Fibroblast of skin of right quadriceps (primary cell): ENCODE results near the gene ZFP36L1.

Source experiments
- DNase-seq: peaks from one replicate; pipeline ENCODE4 v3.0.0-alpha.2; 2013

ZFP36L1 gene

DNA sequence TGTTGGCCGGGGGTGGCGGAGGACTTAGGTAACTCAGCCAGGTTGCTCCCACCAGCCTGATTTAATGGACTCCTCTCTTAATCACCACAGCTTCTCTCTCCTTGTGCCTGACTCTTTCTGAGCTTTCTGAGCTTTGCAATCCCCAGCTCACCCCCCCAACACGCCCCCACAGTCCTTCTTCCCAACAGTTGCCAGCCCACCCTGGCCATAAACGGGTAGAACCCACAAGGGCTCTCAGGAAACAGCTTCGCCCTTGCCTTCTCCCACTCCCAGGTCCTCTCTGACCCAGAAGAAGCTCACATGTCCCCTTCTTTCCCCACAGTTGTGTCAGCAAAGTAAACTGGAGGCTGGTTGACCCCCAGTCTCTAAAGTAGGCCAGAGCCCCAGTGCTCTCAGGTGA lies 32.9 kb downstream of the ZFP36L1 start:
- no peak for DNase-seq

- no peak for DNase-seq
These were observed 33.8 kb downstream of the ZFP36L1 start for GRCh38 chr14:68759017-68759560.

- no peak for DNase-seq
These were observed 34.6 kb downstream of the ZFP36L1 start for GRCh38 chr14:68758301-68758700.

GRCh38 chr14:68757618-68758081 lies 35.2 kb downstream of the ZFP36L1 start:
- peak; percentile 51 for DNase-seq

- no peak for DNase-seq
These were observed 36.1 kb downstream of the ZFP36L1 start for GRCh38 chr14:68756734-68757133.

DNA sequence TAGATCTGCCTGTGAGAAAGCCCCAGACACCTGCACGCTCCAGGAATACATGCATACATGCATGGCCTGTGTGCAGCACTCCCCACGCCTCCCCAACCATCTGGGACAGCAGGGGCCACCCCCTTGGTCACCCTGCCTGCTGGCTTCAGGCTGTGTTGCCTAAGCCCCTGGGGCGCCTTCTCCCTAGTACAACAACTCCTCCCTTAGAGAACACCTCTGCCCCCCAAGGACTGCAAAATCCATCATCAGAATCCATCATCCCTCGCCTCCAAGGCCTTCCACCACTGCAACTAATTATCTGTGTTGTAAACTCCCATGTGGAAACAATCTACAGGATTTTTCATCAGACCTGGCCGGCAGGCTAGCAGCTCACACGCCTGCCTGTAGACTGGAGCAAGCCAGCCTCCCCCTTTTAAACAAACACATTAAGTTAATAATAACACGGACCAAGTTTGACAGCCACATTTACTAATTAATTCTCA lies 36.8 kb downstream of the ZFP36L1 start:
- DNase-seq, result peak; percentile 76

DNA sequence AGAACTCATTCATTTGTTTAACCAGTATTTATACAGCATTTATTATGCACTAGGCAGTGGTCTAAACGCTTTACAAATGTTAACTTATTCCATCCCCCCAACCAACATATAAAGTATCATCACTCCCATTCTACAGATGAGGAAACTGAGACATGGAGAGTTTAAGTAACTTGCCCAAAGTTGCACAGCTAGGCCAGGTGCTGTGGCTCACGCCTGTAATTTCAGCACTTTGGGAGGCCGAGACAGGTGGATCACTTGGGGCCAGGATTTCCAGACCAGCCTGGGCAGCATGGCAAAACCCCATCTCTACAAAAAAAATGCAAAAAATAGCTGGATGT lies 37.9 kb downstream of the ZFP36L1 start:
- DNase-seq, result no peak

GRCh38 chr14:68753690-68754089 lies 39.2 kb downstream of the ZFP36L1 start:
- DNase-seq, result peak; percentile 85

DNA sequence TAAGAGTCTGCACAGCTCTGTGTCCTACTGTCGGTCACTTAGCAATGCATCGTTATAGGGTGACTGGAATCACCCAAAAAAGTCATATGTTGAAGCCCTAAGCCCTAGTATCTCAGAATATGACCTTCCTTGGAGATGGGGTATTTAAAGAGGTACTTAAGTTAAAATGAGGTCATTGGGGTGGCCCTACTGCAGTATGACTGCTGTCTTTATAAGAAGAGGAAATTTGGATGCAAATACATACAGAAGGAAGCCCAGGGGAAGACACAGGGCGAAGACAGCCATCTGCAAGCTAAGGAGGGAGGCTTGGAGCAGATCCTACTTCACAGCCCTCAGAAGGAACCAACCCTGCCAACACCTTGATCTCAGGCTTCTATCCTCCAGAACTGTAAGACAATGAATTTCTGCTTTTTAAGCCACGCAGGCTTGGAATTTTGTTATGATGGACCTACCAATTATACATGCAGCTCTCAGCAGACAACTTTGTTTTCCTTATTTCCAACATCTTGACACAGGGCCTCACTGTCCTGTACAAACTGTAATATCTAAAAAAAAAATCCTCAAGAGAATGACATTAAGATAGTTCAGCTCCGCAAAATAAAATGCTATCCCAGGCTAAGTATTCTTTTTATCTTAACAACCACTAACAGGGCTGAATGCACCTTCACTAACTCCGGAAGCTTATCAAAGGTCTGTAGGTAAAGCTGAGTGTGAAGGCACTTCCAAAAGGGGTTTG lies 40.4 kb downstream of the ZFP36L1 start:
- no peak for DNase-seq

GRCh38 chr14:68749487-68750475 lies 43.1 kb downstream of the ZFP36L1 start:
- DNase-seq, result peak; percentile 55

- DNase-seq, result no peak
These were observed 44.2 kb downstream of the ZFP36L1 start for GRCh38 chr14:68748691-68749090.

DNA sequence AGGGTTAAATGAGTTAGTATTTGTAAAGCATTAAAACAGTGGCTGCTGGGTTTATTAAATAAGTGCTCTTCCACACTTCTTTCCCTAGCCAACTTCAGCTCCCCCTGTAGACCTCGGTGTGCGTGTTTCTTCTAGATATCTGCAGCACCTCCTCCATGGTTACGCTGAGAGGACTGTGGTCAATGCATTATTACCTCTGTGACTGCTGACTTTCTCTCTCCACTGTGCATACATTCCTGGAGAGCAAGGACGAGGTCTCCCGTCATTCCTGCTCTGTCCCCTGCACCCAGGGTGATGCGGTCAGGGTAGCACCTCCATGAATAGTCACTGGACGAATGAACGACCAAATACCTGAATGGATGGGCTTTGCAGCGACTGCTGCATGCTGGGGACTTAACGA lies 44.6 kb downstream of the ZFP36L1 start:
- DNase-seq, result no peak

DNA sequence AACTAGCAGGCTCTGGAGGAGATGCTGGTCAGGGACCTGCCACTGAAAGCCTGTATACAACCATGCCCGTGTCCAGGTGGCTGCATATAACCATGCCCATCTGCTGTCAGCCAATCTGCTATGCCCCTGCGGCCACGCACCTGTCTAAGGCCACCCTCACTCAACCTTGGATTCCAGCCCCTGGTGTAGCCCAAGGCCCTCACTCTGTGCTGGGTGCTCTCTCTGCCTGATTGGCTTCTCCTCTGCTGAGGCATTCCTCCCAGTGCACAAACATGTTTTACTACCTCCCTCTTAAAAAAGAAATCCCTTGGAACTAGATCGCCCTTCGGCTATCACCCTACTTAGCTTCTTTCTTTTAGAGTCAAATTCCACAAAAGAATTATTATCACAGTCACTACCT lies 45.5 kb downstream of the ZFP36L1 start:
- no peak for DNase-seq

DNA sequence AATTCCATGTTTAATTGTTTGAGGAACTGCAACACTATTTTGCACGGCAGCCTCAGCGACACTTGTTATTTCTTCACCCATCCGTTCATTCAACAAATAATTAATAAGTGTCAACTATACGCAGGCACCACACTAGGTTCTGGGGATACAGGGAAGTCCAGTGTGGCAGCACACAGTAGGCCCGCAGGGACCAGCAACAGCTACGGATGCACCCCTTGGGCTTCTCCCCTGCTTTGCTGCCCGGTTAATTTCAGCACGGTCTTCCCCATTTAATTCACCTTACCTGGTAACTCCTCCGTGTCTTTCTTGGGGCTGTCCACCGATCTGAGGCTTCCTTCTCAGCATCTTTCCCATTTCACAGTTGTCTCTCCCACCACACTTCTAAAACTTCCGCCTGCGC lies 48.3 kb downstream of the ZFP36L1 start:
- DNase-seq, result no peak

GRCh38 chr14:68741839-68742470 lies 50.9 kb downstream of the ZFP36L1 start:
- DNase-seq, result no peak

DNA sequence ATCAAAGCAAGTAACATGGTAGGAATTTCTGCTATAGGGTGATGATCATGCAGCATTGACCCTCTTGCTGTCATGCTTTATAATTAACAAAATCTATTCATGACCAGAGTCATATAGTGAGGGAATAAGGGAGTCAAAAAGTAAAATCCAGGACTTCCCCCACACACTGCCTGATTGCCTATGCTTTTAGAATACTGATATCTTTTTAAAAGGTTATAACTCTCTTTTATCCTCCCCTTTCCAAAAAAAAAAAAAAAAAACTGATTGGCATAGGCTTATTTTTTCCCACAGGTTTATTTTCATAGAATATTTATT lies 51.4 kb downstream of the ZFP36L1 start:
- no peak for DNase-seq

GRCh38 chr14:68740788-68741476 lies 51.9 kb downstream of the ZFP36L1 start:
- no peak for DNase-seq

DNA sequence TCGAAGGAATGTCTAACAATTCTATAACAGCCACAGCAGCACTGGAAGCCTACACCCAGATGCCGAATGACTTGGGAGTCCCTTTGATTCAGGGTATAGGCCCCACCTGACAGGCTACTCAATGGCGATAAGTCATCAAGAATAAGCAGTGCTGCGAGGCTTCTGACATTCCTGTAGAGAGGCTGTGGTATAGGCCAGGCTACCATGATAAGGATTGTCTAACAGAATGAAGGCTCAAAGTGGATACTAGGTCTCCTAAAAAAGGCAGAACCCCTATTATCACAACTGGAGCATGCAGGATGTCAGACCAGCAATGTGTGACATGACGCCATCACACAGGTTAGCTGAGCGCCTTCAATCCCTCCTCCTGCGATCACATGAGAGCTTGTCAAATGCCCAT lies 53.2 kb downstream of the ZFP36L1 start:
- no peak for DNase-seq

DNA sequence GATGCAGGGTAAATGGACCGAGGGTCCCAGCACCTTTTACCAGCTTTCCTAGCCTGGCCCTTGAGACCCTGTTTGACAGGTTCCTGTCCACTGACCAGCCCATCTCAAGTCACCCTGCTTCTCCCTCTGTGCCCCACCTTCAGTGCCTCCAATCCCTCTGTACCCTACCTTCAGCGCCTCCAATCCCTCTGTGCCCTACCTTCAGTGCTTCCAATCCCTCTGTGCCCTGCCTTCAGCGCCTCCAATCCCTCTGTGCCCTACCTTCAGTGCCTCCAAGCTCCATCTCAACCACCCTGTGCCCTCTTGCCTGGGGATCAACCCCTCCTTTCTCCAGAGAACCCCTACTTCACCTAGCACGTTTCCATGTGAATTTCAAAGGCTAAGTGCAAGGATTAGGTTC lies 54.3 kb downstream of the ZFP36L1 start:
- DNase-seq, result no peak
